HG02623 (cell line): ENCODE data around the gene SLC18B1.
"Not testable (repeated sequence)": the region's sequence is repeated elsewhere in the genome, so short reads cannot be mapped to it uniquely, and the experiment has no call there.

Source experiments
- ATAC-seq: cut with Tn5 transposase; IDR thresholded peaks from one replicate; pipeline ENCODE4 v1.9.1; 2021; ENCODE audit warnings: moderate library complexity; ENCODE audit not compliant: unreplicated experiment

Gene SLC18B1

GRCh38 chr6:132800656-132801055 is 2.2 kb upstream of the SLC18B1 start:
- ATAC-seq: no peak

GRCh38 chr6:132798869-132799538 is 567 bp upstream of the SLC18B1 start:
- ATAC-seq: peak; percentile 87

- no peak for ATAC-seq
Observed at GRCh38 chr6:132795461-132795860, 3.0 kb downstream of the SLC18B1 start.

DNA sequence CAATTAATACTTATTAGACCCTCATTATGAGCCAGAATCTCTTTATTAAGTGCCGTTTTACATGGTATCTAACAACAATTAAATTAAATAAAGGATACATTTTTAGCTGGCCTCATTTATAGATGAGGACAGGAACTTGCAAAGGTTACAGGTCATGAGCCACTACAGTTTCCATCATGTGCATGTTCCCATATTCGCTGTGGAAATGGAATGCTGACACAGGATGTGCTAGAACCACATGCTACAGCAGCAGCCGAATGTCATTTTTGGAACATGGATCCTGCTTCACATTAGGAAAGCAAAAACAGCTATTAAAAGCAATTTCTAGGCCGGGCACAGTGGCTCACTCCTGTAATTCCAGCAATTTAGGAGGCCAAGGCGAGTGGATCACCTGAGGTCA is 5.9 kb downstream of the SLC18B1 start:
- ATAC-seq: no peak

DNA sequence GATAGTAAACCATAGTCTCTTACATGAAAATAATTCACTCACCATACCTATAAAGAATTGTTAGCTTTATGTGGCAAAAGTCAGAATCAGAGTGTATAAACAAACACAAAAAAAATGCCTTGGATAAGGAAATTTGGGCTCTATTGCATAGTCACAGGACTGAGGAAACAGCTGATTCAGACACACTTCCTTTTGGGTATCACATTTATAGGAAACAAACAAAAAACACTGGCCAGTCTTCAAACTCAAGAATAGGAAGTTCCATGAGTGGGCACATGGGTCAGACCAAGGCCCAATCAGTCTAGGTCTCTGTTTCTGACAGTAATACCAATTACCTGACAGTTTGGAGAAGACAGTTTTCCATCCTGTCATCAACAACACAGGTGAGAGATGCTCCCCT is 8.0 kb downstream of the SLC18B1 start:
- ATAC-seq: no peak

- no peak for ATAC-seq
Observed at GRCh38 chr6:132789396-132789776, 9.1 kb downstream of the SLC18B1 start.

DNA sequence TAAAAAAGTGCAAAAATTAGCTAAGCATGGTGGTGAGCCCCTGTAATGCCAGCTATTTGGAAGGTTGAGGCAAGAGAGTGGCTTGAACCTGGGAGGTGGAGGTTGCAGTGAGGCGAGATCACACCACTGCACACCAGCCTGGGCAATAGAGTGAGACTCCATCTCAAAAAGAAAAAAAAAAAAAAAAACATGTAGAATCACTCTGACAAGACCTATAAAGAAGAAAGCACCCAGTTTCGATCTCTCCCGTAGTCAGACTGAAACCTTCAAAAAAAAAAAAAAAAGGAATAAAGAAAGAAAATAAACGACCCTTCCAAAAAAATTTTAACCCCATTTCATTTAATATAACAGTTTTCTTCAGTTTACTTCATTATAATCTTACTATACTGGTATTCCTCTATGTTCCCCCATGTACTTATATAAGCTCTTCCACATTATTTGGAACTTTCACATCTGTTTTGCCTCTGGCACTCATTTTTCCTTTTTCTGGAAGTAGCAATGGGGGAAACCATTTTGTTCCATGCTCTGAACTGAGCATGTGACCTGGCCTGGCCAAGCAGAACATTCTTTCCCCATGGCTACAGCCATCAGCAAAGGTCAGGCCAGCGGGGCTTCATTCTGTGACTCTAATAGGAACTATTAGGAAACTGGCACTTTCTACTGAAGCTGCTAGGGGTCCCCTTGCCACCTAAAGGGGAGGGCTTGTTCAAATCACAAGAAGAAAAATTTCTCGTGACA is 9.6 kb downstream of the SLC18B1 start:
- no peak for ATAC-seq

DNA sequence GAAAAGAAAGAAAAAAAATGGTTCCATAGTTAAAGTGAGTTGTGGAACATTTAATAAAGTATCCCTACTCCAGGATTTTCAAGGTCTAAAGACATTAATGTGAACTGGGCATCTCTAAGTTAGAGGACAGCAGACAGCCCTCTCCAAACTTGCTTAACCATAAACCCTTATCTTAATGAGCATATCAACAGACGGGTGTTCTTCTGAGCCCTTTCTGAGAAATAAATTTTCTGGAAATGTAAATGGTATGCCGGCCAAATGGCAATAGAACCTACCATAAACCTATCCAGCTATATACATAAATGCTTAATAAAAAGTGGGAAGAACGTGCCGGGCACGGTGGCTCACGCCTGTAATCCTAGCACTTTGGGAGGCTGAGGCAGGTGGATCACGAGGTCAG is 12.5 kb downstream of the SLC18B1 start:
- no peak for ATAC-seq

- ATAC-seq: no peak
Observed at GRCh38 chr6:132780770-132781371, 17.6 kb downstream of the SLC18B1 start.

- not testable (repeated sequence) for ATAC-seq
Observed at GRCh38 chr6:132777881-132778280, 20.6 kb downstream of the SLC18B1 start.

GRCh38 chr6:132768051-132768517 is 30.4 kb downstream of the SLC18B1 start:
- ATAC-seq: peak; percentile 73

- ATAC-seq: no peak
Observed at GRCh38 chr6:132765560-132765959, 32.9 kb downstream of the SLC18B1 start.

DNA sequence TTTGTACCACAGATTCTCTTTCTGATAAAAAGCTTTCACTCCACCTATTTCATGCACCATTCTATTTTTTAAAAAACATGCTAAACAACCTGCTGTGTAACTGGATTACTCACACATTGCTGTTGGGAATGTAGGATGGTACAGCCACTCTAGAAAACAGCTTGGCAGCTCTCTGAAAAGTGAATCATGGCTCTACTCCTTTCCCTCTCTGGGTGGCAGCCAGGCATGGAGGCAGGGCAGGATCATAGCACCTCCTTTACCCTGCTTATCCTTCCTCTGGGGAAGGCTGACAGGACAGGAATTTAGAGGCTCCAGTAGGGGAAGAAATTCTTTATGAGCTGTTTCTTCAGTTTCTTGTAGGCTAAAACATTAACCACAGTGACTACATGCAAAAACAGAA is 34.1 kb downstream of the SLC18B1 start:
- ATAC-seq: no peak

DNA sequence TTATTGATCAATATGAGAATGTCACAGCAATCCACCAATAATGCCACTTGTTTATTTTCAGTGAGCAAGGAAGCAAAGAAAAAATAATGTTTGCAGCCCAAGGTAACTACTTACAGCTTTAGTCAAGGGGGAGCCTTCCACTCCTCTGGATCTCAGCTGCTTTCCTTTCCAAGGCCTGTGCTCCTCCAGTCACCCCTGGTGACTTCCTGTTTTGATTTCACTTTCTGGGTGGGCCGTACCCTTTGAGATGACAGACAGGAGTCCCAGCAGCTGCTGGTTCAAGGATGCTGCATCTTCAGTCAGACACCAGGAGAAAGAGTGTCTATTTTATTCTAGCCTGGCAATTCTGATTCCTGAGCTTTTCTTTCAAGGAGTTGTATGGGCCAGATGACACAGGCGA is 35.2 kb downstream of the SLC18B1 start:
- peak; percentile 94 for ATAC-seq

GRCh38 chr6:132760256-132760655 is 38.2 kb downstream of the SLC18B1 start:
- ATAC-seq: no peak

GRCh38 chr6:132758689-132759088 is 39.7 kb downstream of the SLC18B1 start:
- no peak for ATAC-seq

GRCh38 chr6:132752255-132752654 is 46.2 kb downstream of the SLC18B1 start:
- ATAC-seq: no peak

GRCh38 chr6:132751828-132752227 is 46.6 kb downstream of the SLC18B1 start:
- ATAC-seq: no peak

- ATAC-seq: peak; percentile 42
Observed at GRCh38 chr6:132751306-132751705, 47.1 kb downstream of the SLC18B1 start.

DNA sequence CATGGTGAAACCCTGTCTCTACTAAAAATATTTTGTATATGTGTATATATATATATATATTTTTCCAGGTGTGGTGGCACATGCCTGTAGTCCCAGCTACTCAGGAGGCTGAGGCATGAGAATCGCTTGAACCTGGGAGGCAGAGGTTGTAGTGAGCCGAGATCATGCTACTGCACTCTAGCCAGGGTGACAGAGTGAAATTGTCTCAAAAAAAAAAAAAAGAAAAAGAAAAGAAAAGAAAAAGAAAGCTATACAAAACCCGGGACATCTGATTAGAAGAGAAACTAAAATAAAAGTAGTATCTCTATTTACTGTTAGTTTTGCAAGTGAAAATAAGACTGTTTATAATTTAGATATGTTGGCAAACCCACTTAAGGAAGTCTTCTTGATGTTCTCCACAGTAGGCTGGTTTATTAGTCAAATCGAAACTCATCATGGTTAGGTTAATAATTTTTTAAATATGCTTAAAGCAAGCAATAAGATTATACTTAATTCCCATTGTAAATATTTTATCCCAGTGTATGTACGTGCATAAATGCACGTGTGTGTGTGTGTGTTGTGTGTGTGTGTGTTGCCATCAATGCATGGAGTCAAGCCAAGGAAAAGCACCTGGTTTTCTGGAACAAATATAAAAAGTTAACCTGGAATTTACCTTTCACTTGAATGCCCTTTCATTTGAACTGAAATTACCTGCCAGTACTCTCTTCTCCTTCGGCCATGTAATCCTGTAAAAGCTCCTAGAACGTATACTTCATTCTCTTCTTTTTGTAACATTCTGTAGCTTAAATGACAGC is 47.8 kb downstream of the SLC18B1 start:
- peak; percentile 69 for ATAC-seq

DNA sequence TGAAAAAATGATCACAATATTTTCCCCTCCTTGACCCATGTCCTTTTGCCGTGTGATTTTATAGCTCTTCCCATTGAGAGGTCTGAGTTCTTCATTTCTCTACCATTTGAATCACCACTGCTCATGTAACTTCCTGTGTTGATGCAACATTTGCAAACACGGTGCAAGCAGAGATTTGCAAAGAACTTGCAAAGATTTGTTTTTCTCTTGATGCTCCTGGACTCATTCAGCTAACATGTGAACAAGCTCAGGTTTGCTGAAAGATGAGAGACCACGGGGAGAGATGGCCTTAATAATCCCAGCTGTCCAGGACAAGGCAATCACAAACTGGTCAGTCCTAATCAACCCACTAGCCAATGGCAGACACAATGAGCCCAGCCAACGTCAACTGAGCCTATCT is 49.3 kb downstream of the SLC18B1 start:
- no peak for ATAC-seq
